ENCODE results near the gene GAS6. TPM values are rescaled to one million over a fixed set of nuclear protein-coding genes. Genes with fewer than 3 reads are reported as not detected.

GAS6 gene
- total RNA-seq, 1 experiment from 2014 or later = 49.4 TPM

DNA sequence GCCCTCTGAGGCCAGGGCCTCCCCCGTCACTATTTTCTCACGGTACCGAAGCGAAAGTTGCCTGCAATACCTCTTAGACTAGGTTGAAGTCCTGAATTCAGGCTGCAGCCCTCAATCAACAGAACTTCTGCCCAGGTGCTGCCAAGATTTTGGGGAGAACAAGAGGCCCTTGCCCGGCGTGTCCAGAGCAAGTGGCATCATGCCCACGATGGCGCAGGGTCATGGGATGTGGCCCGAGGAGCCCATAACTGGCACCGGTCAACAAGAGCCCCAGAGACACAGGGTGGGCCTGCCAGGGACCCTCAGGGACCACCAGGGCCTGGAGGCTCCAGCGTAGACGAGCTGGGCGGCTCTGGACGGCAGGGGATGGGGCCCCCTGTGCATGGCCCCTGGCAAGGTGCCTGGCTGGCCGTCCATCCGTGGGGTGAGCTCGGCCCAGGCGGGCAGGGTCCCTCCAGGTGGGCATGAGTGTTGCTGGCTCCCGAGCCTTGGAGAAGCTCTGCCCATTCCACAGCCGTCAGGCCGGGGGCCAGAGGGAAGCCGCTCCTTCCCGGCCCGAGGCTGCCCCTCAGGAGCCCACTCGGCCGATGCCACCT is 45.1 kb downstream of the GAS6 start:
- Histone ChIP-seq H3K27me3 (ENCODE audit: insufficient read depth, low read length) (no peaks in the 10 kb centered on the region), H3K9me3 (ENCODE audit: control insufficient read depth in 1 of 2, insufficient read depth in 1 of 2, low read depth in 1 of 2, low read length in 2 of 2) (no peaks in the 10 kb centered on the region), H3K79me2 (ENCODE audit: insufficient read depth, low read length) (peaks cover 71% of the 10 kb centered on the region), H3K4me2 (ENCODE audit: low read length) (no peak overlapping the region), H3K4me1 (ENCODE audit: control insufficient read depth in 1 of 2, insufficient read depth in 2 of 2, low read length in 2 of 2) (peaks cover 9 to 23% of the 10 kb centered on the region in 2 experiments), H2AFZ (ENCODE audit: low read depth, low read length, poor library complexity, severe bottlenecking) (no peak overlapping the region), H4K20me1 (ENCODE audit: insufficient read depth) (no peaks in the 10 kb centered on the region), H3K4me3 (replicated peaks in 1 of 2; ENCODE audit: low read depth in 1 of 2, low read length in 2 of 2) (no peak overlapping the region), H3K27ac (ENCODE audit: low read depth, low read length) (no peak overlapping the region), H3K36me3 (ENCODE audit: control insufficient read depth in 1 of 2, insufficient read depth in 2 of 2, low read length in 2 of 2) (peaks cover 8 to 20% of the 10 kb centered on the region in 2 experiments; a peak in 2 of 4 replicates), H3K9ac (ENCODE audit: low read length) (no peak overlapping the region), H3K9me2 (ENCODE audit: insufficient read depth) (no peaks in the 10 kb centered on the region)
- ChIA-PET RAD21 (ENCODE audit: low non-redundant PET in 1 of 2, low total read pairs in 2 of 2, uncharacterized antibody in 2 of 2, unreplicated experiment in 2 of 2) (no interaction called here), POLR2A (no interaction called here), CTCF (no interaction called here)
- no TSS peak for BruUV-seq (replicated peaks)
- ATAC-seq (no peak), DNase-seq (ENCODE audit: low read depth, low spot score) (no peak)
- TF ChIP-seq ELF1 (IDR thresholded peaks at IDR 0.05; ENCODE audit: borderline replicate concordance, low read depth) (no peak), EZH2phosphoT487 (IDR thresholded peaks at IDR 0.05; ENCODE audit: borderline replicate concordance) (no peak), CTCF (IDR thresholded peaks at IDR 0.05 in 2 of 3, conservative IDR thresholded peaks at IDR 0.05 in 1 of 3; ENCODE audit: borderline replicate concordance in 1 of 3, insufficient read depth in 1 of 3, low read depth in 2 of 3, low read length in 2 of 3) (no peak), CBX3 (IDR thresholded peaks at IDR 0.05; ENCODE audit: low read depth) (no peak), YY1 (IDR thresholded peaks at IDR 0.05; ENCODE audit: extremely low read depth, insufficient replicate concordance, low read depth, low read length) (no peak), ZFX (IDR thresholded peaks at IDR 0.05) (no peak), JUND (IDR thresholded peaks at IDR 0.05) (no peak), ZBTB33 (IDR thresholded peaks at IDR 0.05; ENCODE audit: extremely low read depth, insufficient replicate concordance, low read length) (no peak), FOSL1 (IDR thresholded peaks at IDR 0.05; ENCODE audit: low read depth) (no peak), POLR2A (IDR thresholded peaks at IDR 0.05; ENCODE audit: borderline replicate concordance, extremely low read depth, insufficient read depth, insufficient read length) (no peak), EZH2 (IDR thresholded peaks at IDR 0.05) (no peak), SRF (IDR thresholded peaks at IDR 0.05; ENCODE audit: low read depth) (no peak), RAD21 (IDR thresholded peaks at IDR 0.05; ENCODE audit: low read depth) (no peak)
- TF ChIP-seq, protein P1, sequence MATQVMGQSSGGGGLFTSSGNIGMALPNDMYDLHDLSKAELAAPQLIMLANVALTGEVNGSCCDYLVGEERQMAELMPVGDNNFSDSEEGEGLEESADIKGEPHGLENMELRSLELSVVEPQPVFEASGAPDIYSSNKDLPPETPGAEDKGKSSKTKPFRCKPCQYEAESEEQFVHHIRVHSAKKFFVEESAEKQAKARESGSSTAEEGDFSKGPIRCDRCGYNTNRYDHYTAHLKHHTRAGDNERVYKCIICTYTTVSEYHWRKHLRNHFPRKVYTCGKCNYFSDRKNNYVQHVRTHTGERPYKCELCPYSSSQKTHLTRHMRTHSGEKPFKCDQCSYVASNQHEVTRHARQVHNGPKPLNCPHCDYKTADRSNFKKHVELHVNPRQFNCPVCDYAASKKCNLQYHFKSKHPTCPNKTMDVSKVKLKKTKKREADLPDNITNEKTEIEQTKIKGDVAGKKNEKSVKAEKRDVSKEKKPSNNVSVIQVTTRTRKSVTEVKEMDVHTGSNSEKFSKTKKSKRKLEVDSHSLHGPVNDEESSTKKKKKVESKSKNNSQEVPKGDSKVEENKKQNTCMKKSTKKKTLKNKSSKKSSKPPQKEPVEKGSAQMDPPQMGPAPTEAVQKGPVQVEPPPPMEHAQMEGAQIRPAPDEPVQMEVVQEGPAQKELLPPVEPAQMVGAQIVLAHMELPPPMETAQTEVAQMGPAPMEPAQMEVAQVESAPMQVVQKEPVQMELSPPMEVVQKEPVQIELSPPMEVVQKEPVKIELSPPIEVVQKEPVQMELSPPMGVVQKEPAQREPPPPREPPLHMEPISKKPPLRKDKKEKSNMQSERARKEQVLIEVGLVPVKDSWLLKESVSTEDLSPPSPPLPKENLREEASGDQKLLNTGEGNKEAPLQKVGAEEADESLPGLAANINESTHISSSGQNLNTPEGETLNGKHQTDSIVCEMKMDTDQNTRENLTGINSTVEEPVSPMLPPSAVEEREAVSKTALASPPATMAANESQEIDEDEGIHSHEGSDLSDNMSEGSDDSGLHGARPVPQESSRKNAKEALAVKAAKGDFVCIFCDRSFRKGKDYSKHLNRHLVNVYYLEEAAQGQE (IDR thresholded peaks at IDR 0.05; ENCODE audit: low read depth) = no peak
- TF ChIP-seq, protein P2, sequence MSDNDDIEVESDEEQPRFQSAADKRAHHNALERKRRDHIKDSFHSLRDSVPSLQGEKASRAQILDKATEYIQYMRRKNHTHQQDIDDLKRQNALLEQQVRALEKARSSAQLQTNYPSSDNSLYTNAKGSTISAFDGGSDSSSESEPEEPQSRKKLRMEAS (IDR thresholded peaks at IDR 0.05) = no peak
- intact Hi-C loops (cut with micrococcal nuclease) = no loop called here

Data from HCT116 (cell line).